ENCODE results near the gene PERP.

DNA sequence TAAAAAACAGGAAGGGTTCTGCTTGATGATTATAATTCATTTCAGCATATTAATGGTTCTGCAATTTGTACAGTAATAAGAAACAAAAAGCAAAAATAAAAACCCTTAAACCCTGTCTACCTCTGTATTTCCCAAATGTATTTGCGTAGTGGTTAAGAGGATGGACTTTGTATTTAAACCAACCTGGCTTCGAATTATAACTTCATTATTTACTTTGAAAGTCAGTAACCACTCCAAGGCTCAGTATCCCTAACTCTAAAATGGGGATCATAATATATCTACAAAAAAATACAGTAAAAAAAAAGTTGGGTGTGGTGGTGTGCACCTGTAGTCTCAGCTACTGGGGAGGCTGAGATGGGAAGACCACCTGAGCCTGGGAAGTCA, 21.4 kb downstream of the PERP start:
- TF ChIP-seq EZH2phosphoT487 (IDR thresholded peaks at IDR 0.05; ENCODE audit: borderline replicate concordance), result no peak
- TF ChIP-seq, protein P1, sequence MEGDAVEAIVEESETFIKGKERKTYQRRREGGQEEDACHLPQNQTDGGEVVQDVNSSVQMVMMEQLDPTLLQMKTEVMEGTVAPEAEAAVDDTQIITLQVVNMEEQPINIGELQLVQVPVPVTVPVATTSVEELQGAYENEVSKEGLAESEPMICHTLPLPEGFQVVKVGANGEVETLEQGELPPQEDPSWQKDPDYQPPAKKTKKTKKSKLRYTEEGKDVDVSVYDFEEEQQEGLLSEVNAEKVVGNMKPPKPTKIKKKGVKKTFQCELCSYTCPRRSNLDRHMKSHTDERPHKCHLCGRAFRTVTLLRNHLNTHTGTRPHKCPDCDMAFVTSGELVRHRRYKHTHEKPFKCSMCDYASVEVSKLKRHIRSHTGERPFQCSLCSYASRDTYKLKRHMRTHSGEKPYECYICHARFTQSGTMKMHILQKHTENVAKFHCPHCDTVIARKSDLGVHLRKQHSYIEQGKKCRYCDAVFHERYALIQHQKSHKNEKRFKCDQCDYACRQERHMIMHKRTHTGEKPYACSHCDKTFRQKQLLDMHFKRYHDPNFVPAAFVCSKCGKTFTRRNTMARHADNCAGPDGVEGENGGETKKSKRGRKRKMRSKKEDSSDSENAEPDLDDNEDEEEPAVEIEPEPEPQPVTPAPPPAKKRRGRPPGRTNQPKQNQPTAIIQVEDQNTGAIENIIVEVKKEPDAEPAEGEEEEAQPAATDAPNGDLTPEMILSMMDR (IDR thresholded peaks at IDR 0.05 in 2 of 3, conservative IDR thresholded peaks at IDR 0.05 in 1 of 3; ENCODE audit: borderline replicate concordance in 1 of 3, insufficient read depth in 1 of 3, low read depth in 2 of 3, low read length in 2 of 3), result no peak
- no peak for TF ChIP-seq POLR2AphosphoS5 (IDR thresholded peaks at IDR 0.05; ENCODE audit: low read depth, low read length)
- TF ChIP-seq SIN3A (IDR thresholded peaks at IDR 0.05; ENCODE audit: low read depth), result no peak
- no peak for TF ChIP-seq JUND (IDR thresholded peaks at IDR 0.05)
- no peak for TF ChIP-seq RAD21 (IDR thresholded peaks at IDR 0.05; ENCODE audit: low read depth)
- no peak for TF ChIP-seq TCF7L2 (IDR thresholded peaks at IDR 0.05; ENCODE audit: borderline replicate concordance, extremely low read depth, insufficient read depth, insufficient read length)
- TF ChIP-seq, protein P2, sequence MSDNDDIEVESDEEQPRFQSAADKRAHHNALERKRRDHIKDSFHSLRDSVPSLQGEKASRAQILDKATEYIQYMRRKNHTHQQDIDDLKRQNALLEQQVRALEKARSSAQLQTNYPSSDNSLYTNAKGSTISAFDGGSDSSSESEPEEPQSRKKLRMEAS (IDR thresholded peaks at IDR 0.05), result no peak
- TF ChIP-seq, protein P3, sequence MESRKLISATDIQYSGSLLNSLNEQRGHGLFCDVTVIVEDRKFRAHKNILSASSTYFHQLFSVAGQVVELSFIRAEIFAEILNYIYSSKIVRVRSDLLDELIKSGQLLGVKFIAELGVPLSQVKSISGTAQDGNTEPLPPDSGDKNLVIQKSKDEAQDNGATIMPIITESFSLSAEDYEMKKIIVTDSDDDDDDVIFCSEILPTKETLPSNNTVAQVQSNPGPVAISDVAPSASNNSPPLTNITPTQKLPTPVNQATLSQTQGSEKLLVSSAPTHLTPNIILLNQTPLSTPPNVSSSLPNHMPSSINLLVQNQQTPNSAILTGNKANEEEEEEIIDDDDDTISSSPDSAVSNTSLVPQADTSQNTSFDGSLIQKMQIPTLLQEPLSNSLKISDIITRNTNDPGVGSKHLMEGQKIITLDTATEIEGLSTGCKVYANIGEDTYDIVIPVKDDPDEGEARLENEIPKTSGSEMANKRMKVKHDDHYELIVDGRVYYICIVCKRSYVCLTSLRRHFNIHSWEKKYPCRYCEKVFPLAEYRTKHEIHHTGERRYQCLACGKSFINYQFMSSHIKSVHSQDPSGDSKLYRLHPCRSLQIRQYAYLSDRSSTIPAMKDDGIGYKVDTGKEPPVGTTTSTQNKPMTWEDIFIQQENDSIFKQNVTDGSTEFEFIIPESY (IDR thresholded peaks at IDR 0.05; ENCODE audit: extremely low read depth, insufficient replicate concordance, low read length), result no peak
- TF ChIP-seq CEBPB (IDR thresholded peaks at IDR 0.05; ENCODE audit: low read depth), result no peak

All from HCT116 (cell line).